Measurements from ENCODE around the gene CACNA1E.

GRCh38 chr1:181804989-181805388 lies 321.7 kb downstream of the CACNA1E start:
- TF ChIP-seq CTCF (IDR thresholded peaks at IDR 0.05 in 8 of 11, conservative IDR thresholded peaks at IDR 0.05 in 3 of 11) (no peak), POLR2A (IDR thresholded peaks at IDR 0.05) (no peak)

Data from spleen (tissue), 7 donors.